Smooth muscle cell (in vitro differentiated cells): ENCODE data around the gene DUSP22. TPM values are rescaled to one million over a fixed set of nuclear protein-coding genes. Genes with fewer than 3 reads are reported as not detected.

Source experiments
- DNase-seq: peaks from one replicate; lab custom pipeline; 2025; ENCODE audit not compliant: unreplicated experiment; lab: John Stamatoyannopoulos, UW
- H2AFZ ChIP-seq: fragments of 200-600 bp; sonication (generic); 2 replicates; pipeline ENCODE4 v1.6.0; 2016; ENCODE audit warnings: antibody characterized with exemption, low read depth, mild to moderate bottlenecking
- H3F3A ChIP-seq: fragments of 200-600 bp; sonication (generic); 2 replicates; pipeline ENCODE4 v1.6.0; 2017; ENCODE audit warnings: antibody characterized with exemption, low read depth
- H3K27ac ChIP-seq: fragments of 200-600 bp; sonication (generic); 2 replicates; pipeline ENCODE4 v1.5.1; 2016; ENCODE audit warnings: low read depth, mild to moderate bottlenecking
- H3K27me3 ChIP-seq: fragments of 200-600 bp; sonication (generic); 2 replicates; pipeline ENCODE4 v1.6.1; 2016; ENCODE audit warnings: low read depth, mild to moderate bottlenecking
- H3K36me3 ChIP-seq: fragments of 200-600 bp; sonication (generic); 2 replicates; pipeline ENCODE4 v1.5.1; 2016; ENCODE audit warnings: low read depth
- H3K4me1 ChIP-seq: fragments of 200-600 bp; sonication (generic); 2 replicates; pipeline ENCODE4 v1.5.1; 2016; ENCODE audit warnings: low read depth
- H3K4me2 ChIP-seq: fragments of 200-600 bp; sonication (generic); 2 replicates; pipeline ENCODE4 v1.6.0; 2016; ENCODE audit warnings: mild to moderate bottlenecking
- H3K4me3 ChIP-seq: fragments of 200-600 bp; sonication (generic); 2 replicates; pipeline ENCODE4 v1.5.1; 2016; ENCODE audit warnings: mild to moderate bottlenecking
- H3K79me2 ChIP-seq: fragments of 200-600 bp; sonication (generic); 2 replicates; pipeline ENCODE4 v1.6.0; 2016; ENCODE audit warnings: low read depth, mild to moderate bottlenecking
- H3K9ac ChIP-seq: fragments of 200-600 bp; sonication (generic); 2 replicates; pipeline ENCODE4 v1.6.0; 2016; ENCODE audit warnings: low read depth
- H3K9me3 ChIP-seq: fragments of 200-600 bp; sonication (generic); replicated peaks from 2 replicates; pipeline ENCODE4 v1.5.1; 2016; ENCODE audit warnings: low read depth
- H4K20me1 ChIP-seq: fragments of 200-600 bp; sonication (generic); 2 replicates; pipeline ENCODE4 v1.6.0; 2016; ENCODE audit warnings: low read depth
- CTCF ChIP-seq: fragments of 200-600 bp; sonication (generic); IDR thresholded peaks from 2 replicates; pipeline ENCODE4 v1.5.1; 2017; ENCODE audit warnings: borderline replicate concordance, mild to moderate bottlenecking, antibody characterized with exemption; ENCODE audit not compliant: insufficient read depth, poor library complexity, severe bottlenecking
- WGBS: methylation state at CpG from one replicate; pipeline ENCODE4 v1.1.7; 2016; ENCODE audit warnings: low lambda C conversion rate; 5-methylcytosine and 5-hydroxymethylcytosine counted together
- polyA plus RNA-seq: library from polyadenylated mRNA; unstranded; fragments of >200 nt; fragmentation: Nextera tagmentation; extraction: Ambion mirVana; gene quantifications from 2 replicates; pipeline ENCODE4 v1.2.1, GENCODE V29; 2016
- total RNA-seq: library from RNA; depleted of rRNA; stranded (reverse); fragments of >200 nt; gene quantifications from 2 replicates; pipeline ENCODE4 v1.2.3, GENCODE V29; 2014

The DUSP22 gene
- total and polyA plus RNA-seq, 2 experiments from 2014 or later, result 16.3 to 19.1 TPM

- no peaks in the 10 kb centered on the region for H3F3A ChIP-seq
- H3K9me3 ChIP-seq, result no peaks in the 10 kb centered on the region
- DNase-seq, result no peak
- no peaks in the 10 kb centered on the region for H3K79me2 ChIP-seq
- H3K4me1 ChIP-seq, result no peaks in the 10 kb centered on the region
- H3K9ac ChIP-seq, result no peak overlapping the region
- no peak overlapping the region for H3K4me2 ChIP-seq
- WGBS, result 90% methylated on average over 9 of the region's 9 CpGs
- H2AFZ ChIP-seq, result no peak overlapping the region
- no peaks in the 10 kb centered on the region for H4K20me1 ChIP-seq
- no peaks in the 10 kb centered on the region for H3K36me3 ChIP-seq
- TF ChIP-seq CTCF, result no peak
- H3K27me3 ChIP-seq, result no peaks in the 10 kb centered on the region
- H3K27ac ChIP-seq, result no peak overlapping the region
- no peak overlapping the region for H3K4me3 ChIP-seq
Measured at GRCh38 chr6:350371-350770, 58.1 kb downstream of the DUSP22 start.

- Histone ChIP-seq H3K9ac (no peak overlapping the region), H3K4me3 (no peak overlapping the region), H2AFZ (no peak overlapping the region), H3K36me3 (no peaks in the 10 kb centered on the region), H3K4me1 (no peaks in the 10 kb centered on the region), H3F3A (no peaks in the 10 kb centered on the region), H3K9me3 (no peaks in the 10 kb centered on the region), H3K79me2 (no peaks in the 10 kb centered on the region), H3K27me3 (no peaks in the 10 kb centered on the region), H3K4me2 (no peak overlapping the region), H3K27ac (no peak overlapping the region), H4K20me1 (no peaks in the 10 kb centered on the region)
- WGBS, result 85% methylated on average over 31 of the region's 31 CpGs
- no peak for TF ChIP-seq CTCF
- no peak for DNase-seq
Measured at GRCh38 chr6:351011-351866, 59.0 kb downstream of the DUSP22 start.

- Histone ChIP-seq H3K4me1 (no peaks in the 10 kb centered on the region), H3F3A (no peaks in the 10 kb centered on the region), H3K27ac (no peak overlapping the region), H3K79me2 (no peaks in the 10 kb centered on the region), H3K4me3 (no peak overlapping the region), H3K9me3 (no peaks in the 10 kb centered on the region), H3K9ac (no peak overlapping the region), H2AFZ (no peak overlapping the region), H3K36me3 (no peaks in the 10 kb centered on the region), H3K27me3 (no peaks in the 10 kb centered on the region), H3K4me2 (no peak overlapping the region), H4K20me1 (no peaks in the 10 kb centered on the region)
- DNase-seq, result no peak
- WGBS, result 76% methylated on average over 4 of the region's 4 CpGs
- TF ChIP-seq CTCF, result no peak
Measured at GRCh38 chr6:351867-352289, 59.6 kb downstream of the DUSP22 start.

DNA sequence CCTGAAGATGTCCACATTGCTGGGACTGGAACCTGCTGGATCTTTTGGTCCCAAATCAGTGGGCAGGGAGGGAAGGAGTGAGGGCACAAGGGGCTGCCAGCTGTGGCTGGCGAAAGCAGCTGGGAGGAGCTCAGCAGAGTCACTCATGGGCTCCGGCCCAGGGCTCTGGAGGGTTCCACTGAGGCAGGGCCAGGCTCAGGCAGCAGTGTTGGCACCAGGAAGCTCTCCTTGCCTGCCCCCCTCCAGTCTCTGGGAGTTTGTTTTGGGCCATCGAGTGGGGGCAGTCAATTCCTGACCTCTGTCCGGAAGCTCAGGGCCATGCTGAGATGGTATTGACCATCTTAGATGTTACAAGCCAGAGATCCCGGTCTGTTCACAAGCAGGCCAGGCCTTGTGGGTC, 60.2 kb downstream of the DUSP22 start:
- DNase-seq, result no peak
- H3K4me1 ChIP-seq, result no peaks in the 10 kb centered on the region
- H3K4me3 ChIP-seq, result no peak overlapping the region
- H3K4me2 ChIP-seq, result no peak overlapping the region
- TF ChIP-seq CTCF, result no peak
- H3K27me3 ChIP-seq, result no peaks in the 10 kb centered on the region
- no peaks in the 10 kb centered on the region for H3K79me2 ChIP-seq
- H2AFZ ChIP-seq, result no peak overlapping the region
- no peak overlapping the region for H3K9ac ChIP-seq
- H3K27ac ChIP-seq, result no peak overlapping the region
- no peaks in the 10 kb centered on the region for H3K36me3 ChIP-seq
- H3K9me3 ChIP-seq, result no peaks in the 10 kb centered on the region
- no peaks in the 10 kb centered on the region for H3F3A ChIP-seq
- 85% methylated on average over 5 of the region's 5 CpGs for WGBS
- H4K20me1 ChIP-seq, result no peaks in the 10 kb centered on the region
